Neural cell (in vitro differentiated cells): ENCODE measurements around the gene MRPL36. TPM values are rescaled to one million over a fixed set of nuclear protein-coding genes. Genes with fewer than 3 reads are reported as not detected.

Source experiments
- H2AFZ ChIP-seq: fragments of 200-600, 300-800 bp; sonication (generic), shearing (Covaris generic); 2 replicates; pipeline ENCODE4 v1.6.0; 2014; ENCODE audit warnings: low read depth, mild to moderate bottlenecking, antibody characterized with exemption, low read length, moderate library complexity
- H3F3A ChIP-seq: fragments of 200-600 bp; shearing (Covaris generic); 2 replicates; pipeline ENCODE4 v1.6.1; 2016; ENCODE audit warnings: mild to moderate bottlenecking, moderate library complexity, mixed read lengths, antibody characterized with exemption, low read length; ENCODE audit not compliant: insufficient read depth, poor library complexity, severe bottlenecking
- H3K27ac ChIP-seq: fragments of 200-600, 300-800 bp; sonication (generic), shearing (Covaris generic); 2 replicates; pipeline ENCODE4 v1.5.1; 2014; ENCODE audit warnings: mild to moderate bottlenecking, low read length, moderate library complexity
- H3K27me3 ChIP-seq: fragments of 300-800, 200-600 bp; sonication (generic), shearing (Covaris generic); 2 replicates; pipeline ENCODE4 v1.6.0; 2014; ENCODE audit warnings: mild to moderate bottlenecking, low read depth, low read length, moderate library complexity; ENCODE audit not compliant: insufficient read depth
- H3K36me3 ChIP-seq: fragments of 300-800, 200-600 bp; sonication (generic), shearing (Covaris generic); 2 replicates; pipeline ENCODE4 v1.5.1; 2014; ENCODE audit warnings: mild to moderate bottlenecking, antibody characterized with exemption, low read length, moderate library complexity; ENCODE audit not compliant: insufficient read depth
- H3K4me2 ChIP-seq: fragments of 300-800, 200-600 bp; sonication (generic), shearing (Covaris generic); 2 replicates; pipeline ENCODE4 v1.6.0; 2014; ENCODE audit warnings: mild to moderate bottlenecking, low read length
- H3K4me3 ChIP-seq: fragments of 300-800, 200-600 bp; sonication (generic), shearing (Covaris generic); 2 replicates; pipeline ENCODE4 v1.5.1; 2014; ENCODE audit warnings: mild to moderate bottlenecking, low read length, moderate library complexity
- H3K79me2 ChIP-seq: fragments of 200-600 bp; shearing (Covaris generic); replicated peaks from 2 replicates; pipeline ENCODE4 v1.6.0; 2014; ENCODE audit warnings: mild to moderate bottlenecking, low read length, moderate library complexity; ENCODE audit not compliant: insufficient read depth
- H3K9ac ChIP-seq: fragments of 300-800, 200-600 bp; sonication (generic), shearing (Covaris generic); 2 replicates; pipeline ENCODE4 v1.6.1; 2016; ENCODE audit warnings: mild to moderate bottlenecking, low read length, mixed read lengths
- H3K9me2 ChIP-seq: fragments of 200-600 bp; shearing (Covaris generic); 2 replicates; pipeline ENCODE4 v1.6.1; 2016; ENCODE audit warnings: mild to moderate bottlenecking, low read length, mixed read lengths; ENCODE audit not compliant: insufficient read depth
- H3K9me3 ChIP-seq: fragments of 200-600, 300-800 bp; sonication (generic), shearing (Covaris generic); 2 replicates; pipeline ENCODE4 v1.6.1; 2016; ENCODE audit warnings: mild to moderate bottlenecking, mixed run types, low read length, moderate library complexity, mixed read lengths
- H4K20me1 ChIP-seq: fragments of 200-600 bp; shearing (Covaris generic); 2 replicates; pipeline ENCODE4 v1.6.1; 2016; ENCODE audit warnings: mild to moderate bottlenecking, mixed run types; ENCODE audit not compliant: insufficient read depth
- CTCF ChIP-seq: fragments of 450-650 bp; IDR thresholded peaks from 2 replicates; pipeline ENCODE4 v1.5.1; 2014; ENCODE audit warnings: antibody characterized with exemption, mild to moderate bottlenecking, moderate library complexity; ENCODE audit not compliant: poor library complexity, severe bottlenecking
- EZH2 ChIP-seq: fragments of 200-600, 300-800 bp; shearing (Covaris generic), sonication (generic); IDR thresholded peaks from 2 replicates; pipeline ENCODE4 v1.6.1; 2014; ENCODE audit warnings: antibody characterized with exemption, low read length, borderline replicate concordance, mild to moderate bottlenecking; ENCODE audit not compliant: insufficient read depth, poor library complexity, severe bottlenecking
- POLR2AphosphoS5 ChIP-seq: IDR thresholded peaks from 2 replicates; pipeline ENCODE4 v1.6.1; 2012
- RAD21 ChIP-seq: fragments of 450-650 bp; conservative IDR thresholded peaks from 2 replicates; pipeline ENCODE4 v1.6.1; 2014; ENCODE audit warnings: antibody characterized with exemption, mild to moderate bottlenecking, moderate library complexity
- REST ChIP-seq: IDR thresholded peaks from 2 replicates; pipeline ENCODE4 v1.6.1; 2012; ENCODE audit warnings: borderline replicate concordance
- SMC3 ChIP-seq: fragments of 450-650 bp; conservative IDR thresholded peaks from 2 replicates; pipeline ENCODE4 v1.6.1; 2014; ENCODE audit warnings: antibody characterized with exemption, mild to moderate bottlenecking, moderate library complexity; ENCODE audit not compliant: poor library complexity
- TAF1 ChIP-seq: IDR thresholded peaks from 2 replicates; pipeline ENCODE4 v1.6.1; 2012; ENCODE audit warnings: low read depth
- polyA plus RNA-seq: library from polyadenylated mRNA; depleted of rRNA; stranded (reverse); fragments of >200 nt; gene quantifications from 2 replicates; pipeline ENCODE4 v1.2.3, GENCODE V29; 2014

MRPL36 gene
- polyA plus RNA-seq, 1 donor from 2014 or later = 51.9 TPM

- H3K27me3 ChIP-seq = no peaks in the 10 kb centered on the region
- no peaks in the 10 kb centered on the region for H3F3A ChIP-seq
- H4K20me1 ChIP-seq = no peaks in the 10 kb centered on the region
- H3K4me3 ChIP-seq = no peak overlapping the region
- no peaks in the 10 kb centered on the region for H3K9me2 ChIP-seq
- H3K4me2 ChIP-seq = no peak overlapping the region
- no peak overlapping the region for H3K9ac ChIP-seq
- no peaks in the 10 kb centered on the region for H3K9me3 ChIP-seq
- H2AFZ ChIP-seq = no peak overlapping the region
- H3K36me3 ChIP-seq = no peaks in the 10 kb centered on the region
- no peaks in the 10 kb centered on the region for H3K79me2 ChIP-seq
- H3K27ac ChIP-seq = no peak overlapping the region
- TF ChIP-seq CTCF (no peak), REST (no peak), TAF1 (no peak), RAD21 (no peak), EZH2 (no peak), SMC3 (no peak), POLR2AphosphoS5 (no peak)
Measured at GRCh38 chr5:1757511-1757910, 42.1 kb downstream of the MRPL36 start.

- no peaks in the 10 kb centered on the region for H3K27me3 ChIP-seq
- no peak overlapping the region for H3K4me2 ChIP-seq
- H3F3A ChIP-seq = no peaks in the 10 kb centered on the region
- no peaks in the 10 kb centered on the region for H4K20me1 ChIP-seq
- H3K9ac ChIP-seq = no peak overlapping the region
- no peak overlapping the region for H3K27ac ChIP-seq
- no peak overlapping the region for H2AFZ ChIP-seq
- H3K9me3 ChIP-seq = no peaks in the 10 kb centered on the region
- H3K36me3 ChIP-seq = no peaks in the 10 kb centered on the region
- H3K79me2 ChIP-seq = no peaks in the 10 kb centered on the region
- no peak overlapping the region for H3K4me3 ChIP-seq
- TF ChIP-seq SMC3 (no peak), POLR2AphosphoS5 (no peak), EZH2 (no peak), REST (no peak), TAF1 (no peak)
- no peaks in the 10 kb centered on the region for H3K9me2 ChIP-seq
Measured at GRCh38 chr5:1756481-1756880, 43.2 kb downstream of the MRPL36 start.
